Fibroblast of villous mesenchyme (primary cell): Measurements from ENCODE around the gene LRP1B. TPM values are rescaled to one million over a fixed set of nuclear protein-coding genes. Genes with fewer than 3 reads are reported as not detected.

Experiments used
- DNase-seq: peaks from one replicate; pipeline ENCODE4 v3.0.0-alpha.2; 2010; ENCODE audit warnings: low read depth
- H3K4me3 ChIP-seq: 2 replicates; pipeline ENCODE4 v1.5.1; 2011; ENCODE audit warnings: low read depth, mild to moderate bottlenecking, low read length
- total RNA-seq: library from RNA; depleted of rRNA; stranded (reverse); fragments of >200 nt; gene quantifications from 2 replicates; pipeline ENCODE4 v1.2.3, GENCODE V29; 2012
- TF ChIP-seq, protein P1 (sequence below): IDR thresholded peaks from 2 replicates; pipeline ENCODE4 v1.5.1; 2012; ENCODE audit warnings: low read depth, mild to moderate bottlenecking, low read length; ENCODE audit not compliant: insufficient read depth

LRP1B gene
- total RNA-seq, 1 donor = 2.2 TPM

- TF ChIP-seq, protein P1, sequence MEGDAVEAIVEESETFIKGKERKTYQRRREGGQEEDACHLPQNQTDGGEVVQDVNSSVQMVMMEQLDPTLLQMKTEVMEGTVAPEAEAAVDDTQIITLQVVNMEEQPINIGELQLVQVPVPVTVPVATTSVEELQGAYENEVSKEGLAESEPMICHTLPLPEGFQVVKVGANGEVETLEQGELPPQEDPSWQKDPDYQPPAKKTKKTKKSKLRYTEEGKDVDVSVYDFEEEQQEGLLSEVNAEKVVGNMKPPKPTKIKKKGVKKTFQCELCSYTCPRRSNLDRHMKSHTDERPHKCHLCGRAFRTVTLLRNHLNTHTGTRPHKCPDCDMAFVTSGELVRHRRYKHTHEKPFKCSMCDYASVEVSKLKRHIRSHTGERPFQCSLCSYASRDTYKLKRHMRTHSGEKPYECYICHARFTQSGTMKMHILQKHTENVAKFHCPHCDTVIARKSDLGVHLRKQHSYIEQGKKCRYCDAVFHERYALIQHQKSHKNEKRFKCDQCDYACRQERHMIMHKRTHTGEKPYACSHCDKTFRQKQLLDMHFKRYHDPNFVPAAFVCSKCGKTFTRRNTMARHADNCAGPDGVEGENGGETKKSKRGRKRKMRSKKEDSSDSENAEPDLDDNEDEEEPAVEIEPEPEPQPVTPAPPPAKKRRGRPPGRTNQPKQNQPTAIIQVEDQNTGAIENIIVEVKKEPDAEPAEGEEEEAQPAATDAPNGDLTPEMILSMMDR = no peak
- no peak overlapping the region for H3K4me3 ChIP-seq
Measured at GRCh38 chr2:141992695-141993094, 138.1 kb downstream of the LRP1B start.

DNA sequence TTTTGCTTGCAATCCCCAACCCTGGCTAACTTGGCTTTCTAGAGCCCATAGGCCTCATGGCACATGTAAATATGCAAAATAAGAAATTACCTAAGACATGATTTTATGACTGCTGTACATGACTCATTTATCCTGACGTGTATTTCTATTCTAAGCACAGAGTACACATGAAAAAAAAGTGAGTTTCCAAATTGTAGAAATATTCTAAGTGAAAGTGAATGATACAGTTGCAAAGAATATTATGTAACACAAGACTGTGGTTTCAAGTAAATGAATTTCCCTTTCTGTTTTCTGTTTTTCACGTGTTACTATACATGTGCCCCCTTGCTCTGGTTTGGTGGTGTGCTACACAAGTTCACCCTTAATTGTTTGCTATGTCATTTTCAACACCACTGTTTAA, 162.4 kb downstream of the LRP1B start:
- peak; percentile 0 for DNase-seq
- no peak overlapping the region for H3K4me3 ChIP-seq
- TF ChIP-seq, protein P1 = no peak

More at GRCh38 chr2:141992695-141993094, 138.1 kb downstream of the LRP1B start:
- no peak for DNase-seq

DNA sequence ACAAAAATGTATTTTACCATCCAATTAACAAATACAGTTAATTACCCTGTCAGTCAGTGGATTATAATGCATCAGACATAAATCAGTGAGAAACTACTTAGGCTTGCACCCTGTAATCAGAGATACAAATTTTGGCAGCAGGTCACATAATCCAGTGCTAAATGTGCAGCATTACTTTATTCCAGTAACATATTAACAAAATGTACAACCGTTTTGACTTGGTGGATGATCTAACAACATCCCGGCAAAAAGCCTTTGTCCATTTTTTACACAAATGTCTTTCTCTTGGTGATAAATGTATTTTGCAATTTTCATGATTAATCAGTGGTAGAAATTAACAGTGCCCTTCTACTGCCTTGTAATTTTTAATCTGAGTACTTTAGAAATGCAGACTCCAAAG, 162.8 kb downstream of the LRP1B start:
- DNase-seq = no peak
- H3K4me3 ChIP-seq = no peak overlapping the region
- TF ChIP-seq, protein P1 = no peak

DNA sequence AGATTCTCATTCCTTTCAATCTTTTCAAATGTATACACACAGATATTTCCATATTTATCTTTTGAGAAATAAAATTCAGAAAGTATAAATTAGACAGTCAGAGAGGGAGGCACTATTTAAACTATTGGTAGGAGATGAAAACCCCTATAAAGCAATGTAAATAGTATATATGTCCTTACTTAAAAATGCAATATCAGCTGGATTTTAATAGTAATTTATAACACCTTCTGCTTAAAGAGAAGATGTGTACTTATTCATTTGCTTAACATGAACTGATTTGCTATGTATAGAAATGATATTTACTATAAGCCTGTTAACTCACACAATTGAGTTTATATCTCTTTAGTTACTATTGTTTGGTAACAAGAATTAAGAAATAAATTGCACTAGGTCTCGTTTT, 163.3 kb downstream of the LRP1B start:
- H3K4me3 ChIP-seq = no peak overlapping the region
- DNase-seq = no peak
- TF ChIP-seq, protein P1 = no peak

DNA sequence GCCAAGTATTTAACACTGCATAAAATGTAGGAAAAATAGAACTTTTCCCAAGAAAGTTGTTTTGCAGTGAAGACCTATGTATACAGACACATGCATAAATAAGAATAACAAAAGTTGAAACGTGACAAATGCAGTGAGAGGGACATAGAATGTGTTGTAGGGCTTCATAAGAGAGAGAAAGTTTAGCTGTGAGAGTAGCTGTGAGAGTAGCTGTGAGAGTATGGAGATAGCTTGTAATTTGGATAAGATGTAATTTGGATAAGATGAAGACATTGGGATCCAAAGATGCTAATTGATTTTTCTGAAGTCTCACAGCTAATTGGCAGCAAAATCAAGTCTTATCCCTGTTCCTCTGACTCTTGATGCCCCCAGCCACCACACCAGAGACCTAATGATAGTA, 170.9 kb downstream of the LRP1B start:
- no peak for DNase-seq
- H3K4me3 ChIP-seq = no peak overlapping the region
- TF ChIP-seq, protein P1 = no peak

DNA sequence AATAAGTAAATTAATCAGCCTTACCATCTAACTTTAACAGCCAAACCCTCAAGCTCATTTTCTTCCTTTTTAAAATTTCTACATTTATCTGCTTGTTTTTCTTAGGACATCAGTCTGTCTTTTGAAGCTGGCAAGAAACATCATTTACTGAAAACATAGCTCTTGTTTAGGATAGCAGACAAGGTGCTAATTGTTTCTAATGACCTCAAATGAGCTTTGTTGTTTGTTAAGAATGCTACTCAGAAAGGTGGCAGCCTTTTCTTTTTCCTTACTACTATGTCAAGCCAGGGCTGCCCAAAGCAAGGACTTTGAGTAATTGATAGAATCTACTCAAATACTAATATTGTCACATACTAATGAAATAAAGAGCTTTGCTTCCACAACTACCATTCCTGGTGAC, 171.8 kb downstream of the LRP1B start:
- TF ChIP-seq, protein P1 = no peak
- no peak overlapping the region for H3K4me3 ChIP-seq
- no peak for DNase-seq

GRCh38 chr2:141957827-141958450, 172.9 kb downstream of the LRP1B start:
- TF ChIP-seq, protein P1 = no peak
- H3K4me3 ChIP-seq = no peak overlapping the region
- no peak for DNase-seq
